ENCODE data around the gene PTPRJ.

DNA sequence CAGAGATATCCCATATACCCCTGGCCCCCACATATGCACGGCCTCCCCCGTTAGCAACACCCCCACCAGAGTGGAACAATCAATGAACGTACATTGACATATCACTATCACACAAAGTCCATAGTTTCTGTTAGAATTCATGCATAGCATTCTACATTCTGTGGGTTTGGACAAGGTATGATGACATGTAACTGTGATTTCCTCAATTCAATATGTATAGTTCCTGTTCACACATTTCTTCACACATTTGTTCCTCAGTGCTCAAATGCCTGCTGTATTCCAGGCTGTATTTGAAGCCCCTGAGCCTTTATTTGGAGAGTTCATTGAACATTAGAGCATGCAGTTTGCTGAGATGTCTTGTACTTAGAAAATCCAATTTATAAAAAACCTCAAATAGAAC is 69.9 kb downstream of the PTPRJ start:
- no peak for TF ChIP-seq POLR2A (IDR thresholded peaks at IDR 0.05)
- TF ChIP-seq, protein P1, sequence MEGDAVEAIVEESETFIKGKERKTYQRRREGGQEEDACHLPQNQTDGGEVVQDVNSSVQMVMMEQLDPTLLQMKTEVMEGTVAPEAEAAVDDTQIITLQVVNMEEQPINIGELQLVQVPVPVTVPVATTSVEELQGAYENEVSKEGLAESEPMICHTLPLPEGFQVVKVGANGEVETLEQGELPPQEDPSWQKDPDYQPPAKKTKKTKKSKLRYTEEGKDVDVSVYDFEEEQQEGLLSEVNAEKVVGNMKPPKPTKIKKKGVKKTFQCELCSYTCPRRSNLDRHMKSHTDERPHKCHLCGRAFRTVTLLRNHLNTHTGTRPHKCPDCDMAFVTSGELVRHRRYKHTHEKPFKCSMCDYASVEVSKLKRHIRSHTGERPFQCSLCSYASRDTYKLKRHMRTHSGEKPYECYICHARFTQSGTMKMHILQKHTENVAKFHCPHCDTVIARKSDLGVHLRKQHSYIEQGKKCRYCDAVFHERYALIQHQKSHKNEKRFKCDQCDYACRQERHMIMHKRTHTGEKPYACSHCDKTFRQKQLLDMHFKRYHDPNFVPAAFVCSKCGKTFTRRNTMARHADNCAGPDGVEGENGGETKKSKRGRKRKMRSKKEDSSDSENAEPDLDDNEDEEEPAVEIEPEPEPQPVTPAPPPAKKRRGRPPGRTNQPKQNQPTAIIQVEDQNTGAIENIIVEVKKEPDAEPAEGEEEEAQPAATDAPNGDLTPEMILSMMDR (IDR thresholded peaks at IDR 0.05), result no peak

All from sigmoid colon (tissue), 3 donors.